NAMALWA (cell line): ENCODE results near the gene C10orf90.

ENCODE experiments used
- DNase-seq: peaks from one replicate; pipeline ENCODE4 v3.0.0-alpha.2; 2015; ENCODE audit warnings: low spot score

C10orf90 gene

GRCh38 chr10:126459878-126460481 is 210.5 kb downstream of the C10orf90 start:
- DNase-seq = no peak

- DNase-seq = no peak
These were observed 211.3 kb downstream of the C10orf90 start for GRCh38 chr10:126459032-126459831.

- no peak for DNase-seq
These were observed 212.0 kb downstream of the C10orf90 start for GRCh38 chr10:126458466-126458865.

- no peak for DNase-seq
These were observed 213.9 kb downstream of the C10orf90 start for GRCh38 chr10:126456632-126457031.

GRCh38 chr10:126455766-126456405 is 214.6 kb downstream of the C10orf90 start:
- no peak for DNase-seq

GRCh38 chr10:126455036-126455765 is 215.3 kb downstream of the C10orf90 start:
- no peak for DNase-seq

GRCh38 chr10:126454045-126454751 is 216.3 kb downstream of the C10orf90 start:
- DNase-seq = no peak

- DNase-seq = no peak
These were observed 218.2 kb downstream of the C10orf90 start for GRCh38 chr10:126452245-126452644.

GRCh38 chr10:126448091-126448490 is 222.4 kb downstream of the C10orf90 start:
- no peak for DNase-seq

- DNase-seq = no peak
These were observed 230.6 kb downstream of the C10orf90 start for GRCh38 chr10:126439942-126440341.

- no peak for DNase-seq
These were observed 232.1 kb downstream of the C10orf90 start for GRCh38 chr10:126438407-126438783.

- no peak for DNase-seq
These were observed 232.7 kb downstream of the C10orf90 start for GRCh38 chr10:126437635-126438406.

- DNase-seq = no peak
These were observed 236.3 kb downstream of the C10orf90 start for GRCh38 chr10:126434235-126434634.

- no peak for DNase-seq
These were observed 237.1 kb downstream of the C10orf90 start for GRCh38 chr10:126433351-126433750.

GRCh38 chr10:126432507-126432906 is 238.0 kb downstream of the C10orf90 start:
- no peak for DNase-seq

GRCh38 chr10:126431816-126432215 is 238.7 kb downstream of the C10orf90 start:
- no peak for DNase-seq

GRCh38 chr10:126430512-126430911 is 240.0 kb downstream of the C10orf90 start:
- DNase-seq = no peak

- no peak for DNase-seq
These were observed 241.2 kb downstream of the C10orf90 start for GRCh38 chr10:126429275-126429674.

- DNase-seq = no peak
These were observed 244.9 kb downstream of the C10orf90 start for GRCh38 chr10:126425489-126426065.

- no peak for DNase-seq
These were observed 245.5 kb downstream of the C10orf90 start for GRCh38 chr10:126425032-126425431.
